Measurements from ENCODE around the gene ADCY4.
"Not testable (repeated sequence)": the region's sequence is repeated elsewhere in the genome, so short reads cannot be mapped to it uniquely, and the experiment has no call there.

ADCY4 gene

GRCh38 chr14:24372701-24373416, 38.0 kb upstream of the ADCY4 start:
- Histone ChIP-seq H3K4me3 (replicated peaks; ENCODE audit: low read depth, low read length) (no peak overlapping the region), H3K36me3 (ENCODE audit: control insufficient read depth, insufficient read depth, low read length) (no peaks in the 10 kb centered on the region), H3K27me3 (replicated peaks; ENCODE audit: control insufficient read depth, insufficient read depth, low read length) (no peaks in the 10 kb centered on the region; the same call in none of the 2 replicates)
- no peak for DNase-seq (ENCODE audit: extremely low read depth, insufficient read length)
- TF ChIP-seq CTCF (IDR thresholded peaks at IDR 0.05; ENCODE audit: insufficient read depth, low read length, poor library complexity, severe bottlenecking): no peak

- not testable (repeated sequence) for H3K36me3 ChIP-seq (ENCODE audit: control insufficient read depth, insufficient read depth, low read length); H3K27me3 ChIP-seq (replicated peaks; ENCODE audit: control insufficient read depth, insufficient read depth, low read length); H3K4me3 ChIP-seq (replicated peaks; ENCODE audit: low read depth, low read length); DNase-seq (ENCODE audit: extremely low read depth, insufficient read length)
Observed at GRCh38 chr14:24371605-24372004, 36.7 kb upstream of the ADCY4 start.

- H3K4me3 ChIP-seq (replicated peaks; ENCODE audit: low read depth, low read length): no peak overlapping the region
- DNase-seq (ENCODE audit: extremely low read depth, insufficient read length): no peak
- H3K27me3 ChIP-seq (replicated peaks; ENCODE audit: control insufficient read depth, insufficient read depth, low read length): no peaks in the 10 kb centered on the region; the same call in none of the 2 replicates
- no peaks in the 10 kb centered on the region for H3K36me3 ChIP-seq (ENCODE audit: control insufficient read depth, insufficient read depth, low read length)
- no peak for TF ChIP-seq CTCF (IDR thresholded peaks at IDR 0.05; ENCODE audit: insufficient read depth, low read length, poor library complexity, severe bottlenecking)
Observed at GRCh38 chr14:24370748-24371147, 35.9 kb upstream of the ADCY4 start.

GRCh38 chr14:24369907-24370687, 35.2 kb upstream of the ADCY4 start:
- no peaks in the 10 kb centered on the region; the same call in none of the 2 replicates for H3K27me3 ChIP-seq (replicated peaks; ENCODE audit: control insufficient read depth, insufficient read depth, low read length)
- no peak for TF ChIP-seq CTCF (IDR thresholded peaks at IDR 0.05; ENCODE audit: insufficient read depth, low read length, poor library complexity, severe bottlenecking)
- H3K4me3 ChIP-seq (replicated peaks; ENCODE audit: low read depth, low read length): no peak overlapping the region
- no peaks in the 10 kb centered on the region for H3K36me3 ChIP-seq (ENCODE audit: control insufficient read depth, insufficient read depth, low read length)
- no peak for DNase-seq (ENCODE audit: extremely low read depth, insufficient read length)

- Histone ChIP-seq H3K36me3 (ENCODE audit: control insufficient read depth, insufficient read depth, low read length) (no peaks in the 10 kb centered on the region), H3K27me3 (replicated peaks; ENCODE audit: control insufficient read depth, insufficient read depth, low read length) (no peaks in the 10 kb centered on the region; the same call in none of the 2 replicates), H3K4me3 (replicated peaks; ENCODE audit: low read depth, low read length) (no peak overlapping the region)
- no peak for TF ChIP-seq CTCF (IDR thresholded peaks at IDR 0.05; ENCODE audit: insufficient read depth, low read length, poor library complexity, severe bottlenecking)
- no peak for DNase-seq (ENCODE audit: extremely low read depth, insufficient read length)
Observed at GRCh38 chr14:24369463-24369862, 34.6 kb upstream of the ADCY4 start.

GRCh38 chr14:24368562-24369252, 33.8 kb upstream of the ADCY4 start:
- Histone ChIP-seq H3K4me3 (replicated peaks; ENCODE audit: low read depth, low read length) (peak overlapping the region; percentile 49), H3K36me3 (ENCODE audit: control insufficient read depth, insufficient read depth, low read length) (no peaks in the 10 kb centered on the region), H3K27me3 (replicated peaks; ENCODE audit: control insufficient read depth, insufficient read depth, low read length) (no peaks in the 10 kb centered on the region; the same call in none of the 2 replicates)
- peak; percentile 72 for DNase-seq (ENCODE audit: extremely low read depth, insufficient read length)
- no peak for TF ChIP-seq CTCF (IDR thresholded peaks at IDR 0.05; ENCODE audit: insufficient read depth, low read length, poor library complexity, severe bottlenecking)

Data from GM06990 (cell line).